22Rv1 (cell line): ENCODE results near the gene SMIM35.

Source experiments
- H3K27ac ChIP-seq: fragments of 450-650 bp; 2 replicates; pipeline ENCODE4 v1.5.1; 2017
- CTCF ChIP-seq: fragments of 450-650 bp; IDR thresholded peaks from 2 replicates; pipeline ENCODE4 v1.5.1; 2017; ENCODE audit warnings: mild to moderate bottlenecking
- ZFX ChIP-seq: fragments of 450-650 bp; IDR thresholded peaks from 2 replicates; pipeline ENCODE4 v1.6.1; 2017; ENCODE audit warnings: antibody characterized with exemption, borderline replicate concordance

Gene SMIM35

DNA sequence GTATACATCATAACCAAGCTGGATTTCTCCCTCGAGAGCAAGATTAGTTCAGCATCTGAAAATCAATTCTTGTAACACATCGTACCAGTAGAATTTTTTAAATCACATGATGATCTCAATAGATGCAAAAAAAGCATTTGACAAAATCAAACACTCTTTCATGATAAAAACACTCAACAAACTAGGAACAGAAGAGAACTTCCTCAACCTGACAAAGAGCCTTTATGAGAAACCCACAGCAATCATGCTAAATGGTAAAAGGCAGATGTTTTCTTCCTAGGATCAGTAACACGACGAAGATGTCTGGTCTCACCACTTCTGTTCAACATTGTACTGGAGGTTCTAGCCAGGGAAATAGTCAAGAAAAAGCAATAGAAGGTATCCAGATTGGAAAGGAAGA lies 44.0 kb downstream of the SMIM35 start:
- no peak overlapping the region for H3K27ac ChIP-seq
- TF ChIP-seq ZFX (no peak), CTCF (no peak)

DNA sequence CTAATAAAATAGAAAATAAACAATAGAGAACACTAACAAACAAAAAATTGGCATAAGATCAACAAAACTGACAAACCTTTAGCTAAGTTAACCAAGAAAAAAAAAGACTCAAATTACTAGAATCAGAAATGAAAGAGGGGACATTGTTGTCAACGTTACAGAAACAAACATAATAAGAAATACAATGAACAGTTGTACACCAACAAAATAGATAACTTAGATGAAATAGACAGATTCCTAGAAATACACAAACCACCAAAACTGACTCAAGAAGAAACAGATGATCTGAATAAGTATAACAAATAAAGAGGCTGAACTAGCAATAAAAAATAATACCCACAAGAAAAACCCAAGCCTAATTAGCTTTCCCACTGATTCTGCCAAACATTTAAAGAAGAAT lies 44.6 kb downstream of the SMIM35 start:
- no peak overlapping the region for H3K27ac ChIP-seq
- TF ChIP-seq ZFX (no peak), CTCF (no peak)

- H3K27ac ChIP-seq = no peak overlapping the region
- no peak for TF ChIP-seq CTCF
- no peak for TF ChIP-seq ZFX
These were observed 53.3 kb downstream of the SMIM35 start for GRCh38 chr11:118033443-118033842.

GRCh38 chr11:118028626-118029025 lies 58.1 kb downstream of the SMIM35 start:
- no peak overlapping the region for H3K27ac ChIP-seq

GRCh38 chr11:118027694-118028093 lies 59.1 kb downstream of the SMIM35 start:
- TF ChIP-seq ZFX = no peak
- TF ChIP-seq CTCF = no peak
- H3K27ac ChIP-seq = no peak overlapping the region

More at GRCh38 chr11:118028626-118029025, 58.1 kb downstream of the SMIM35 start:
- TF ChIP-seq CTCF (no peak), ZFX (no peak)

GRCh38 chr11:118021146-118021545 lies 65.6 kb downstream of the SMIM35 start:
- no peak overlapping the region for H3K27ac ChIP-seq
- TF ChIP-seq CTCF = no peak
- TF ChIP-seq ZFX = no peak

- no peak for TF ChIP-seq CTCF
- no peak for TF ChIP-seq ZFX
- no peak overlapping the region for H3K27ac ChIP-seq
These were observed 68.4 kb downstream of the SMIM35 start for GRCh38 chr11:118018401-118018800.
